NCI-H526 (cell line): Measurements from ENCODE around the gene DDX49.
"Not testable (repeated sequence)": the region's sequence is repeated elsewhere in the genome, so short reads cannot be mapped to it uniquely, and the experiment has no call there.

Source experiments
- DNase-seq, 2 experiments: peaks; one replicate each; lab custom pipeline; 2025; lab: John Stamatoyannopoulos, UW

Gene DDX49

DNA sequence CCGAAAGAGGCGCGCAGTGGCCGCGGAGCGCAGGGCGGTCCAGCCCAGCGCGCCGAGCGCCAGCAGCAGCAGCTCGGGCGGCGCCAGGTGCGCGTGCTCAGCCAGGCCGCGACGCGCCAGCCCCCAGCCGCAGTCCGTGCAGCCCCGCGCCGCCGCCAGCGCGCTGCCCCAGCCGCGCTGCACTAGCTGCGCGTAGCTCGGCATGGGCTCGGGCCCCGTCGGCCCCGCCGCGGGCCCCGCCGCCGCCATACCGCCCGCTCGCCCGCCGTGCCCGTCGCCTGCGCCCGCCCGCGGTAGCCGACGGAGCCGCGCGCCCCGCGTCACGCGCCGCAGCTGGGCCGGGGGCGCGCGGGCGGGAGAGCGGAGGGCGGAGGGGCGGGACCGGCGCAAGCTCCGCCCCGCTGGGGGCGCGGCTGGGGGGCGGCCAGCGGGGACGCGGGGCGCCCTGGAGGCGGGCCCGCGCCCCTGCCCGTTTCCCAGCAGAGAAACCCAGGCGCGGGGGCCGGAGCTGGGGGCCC, 23.6 kb upstream of the DDX49 start, which contains the start of gene CERS1:
CERS1 (minus strand) TSS at position 335 of the 518 bp plus-strand sequence; CDS start at position 249, 86 bp downstream.
- peak in 1 of 2 experiments; percentile 58 for DNase-seq

DNA sequence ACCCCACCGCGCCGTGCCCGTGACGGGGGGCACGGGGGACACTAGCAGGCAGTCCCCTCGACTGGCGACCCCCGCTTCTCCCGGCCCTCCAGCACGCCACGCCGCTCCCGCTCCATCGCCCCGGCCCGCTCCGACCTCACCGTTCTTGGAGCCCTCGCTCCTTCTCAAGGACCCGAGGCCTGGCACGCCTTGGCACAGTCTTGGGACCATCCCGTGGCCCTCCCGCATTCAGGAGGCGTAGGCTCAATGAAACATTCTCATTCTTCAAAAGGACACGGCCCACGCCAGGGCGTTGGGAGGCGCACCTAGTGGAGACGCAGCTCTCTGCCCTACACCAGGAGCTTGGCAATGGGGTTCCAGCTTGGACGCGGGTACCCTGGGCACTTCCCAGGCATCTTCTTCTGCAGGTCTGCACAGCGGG, 23.1 kb upstream of the DDX49 start:
- peak in 1 of 2 experiments; percentile 31 for DNase-seq

DNA sequence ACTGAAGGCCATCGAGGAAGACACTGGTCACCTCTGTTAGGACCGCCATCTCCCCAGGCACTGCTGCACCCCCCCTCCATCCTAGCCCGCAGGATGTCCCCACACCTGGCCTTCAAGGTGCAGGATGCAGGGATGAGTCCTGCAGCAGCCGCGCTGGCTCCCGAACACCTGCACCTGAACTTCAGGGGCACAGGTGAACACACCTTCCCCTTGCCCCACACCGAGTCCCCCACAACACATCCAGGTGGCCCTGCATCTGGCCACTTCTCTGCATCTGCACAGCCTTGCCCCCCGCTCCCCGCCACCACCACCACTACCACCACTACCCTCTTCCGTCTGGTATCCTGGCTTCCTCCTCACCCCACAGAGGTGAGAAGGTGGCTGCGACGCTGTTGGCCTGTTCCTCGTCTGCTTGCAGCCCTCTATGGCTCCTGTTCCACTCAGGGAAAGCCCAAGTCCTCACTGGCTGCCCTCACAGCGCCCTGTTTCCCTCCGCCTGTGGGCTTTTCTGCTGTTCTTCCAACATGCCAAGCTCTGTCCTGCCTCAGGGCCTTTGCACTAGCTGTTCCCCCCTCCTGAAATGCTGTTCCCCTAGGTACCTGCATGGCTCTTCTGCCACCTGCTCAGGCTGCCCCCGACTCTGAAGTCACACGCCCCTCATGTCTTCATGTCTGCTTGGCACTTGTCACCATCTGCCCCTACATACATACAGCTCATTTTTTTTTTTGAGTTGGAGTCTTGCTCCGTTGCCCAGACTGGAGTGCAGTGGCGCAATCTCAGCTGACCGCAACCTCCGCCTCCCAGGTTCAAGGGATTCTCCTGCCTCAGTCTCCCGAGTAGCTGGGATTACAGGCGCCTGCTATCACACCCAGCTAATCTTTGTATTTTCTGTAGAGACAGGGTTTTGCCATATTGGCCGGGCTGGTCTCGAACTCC, 22.2 kb upstream of the DDX49 start:
- DNase-seq, result no peak

DNA sequence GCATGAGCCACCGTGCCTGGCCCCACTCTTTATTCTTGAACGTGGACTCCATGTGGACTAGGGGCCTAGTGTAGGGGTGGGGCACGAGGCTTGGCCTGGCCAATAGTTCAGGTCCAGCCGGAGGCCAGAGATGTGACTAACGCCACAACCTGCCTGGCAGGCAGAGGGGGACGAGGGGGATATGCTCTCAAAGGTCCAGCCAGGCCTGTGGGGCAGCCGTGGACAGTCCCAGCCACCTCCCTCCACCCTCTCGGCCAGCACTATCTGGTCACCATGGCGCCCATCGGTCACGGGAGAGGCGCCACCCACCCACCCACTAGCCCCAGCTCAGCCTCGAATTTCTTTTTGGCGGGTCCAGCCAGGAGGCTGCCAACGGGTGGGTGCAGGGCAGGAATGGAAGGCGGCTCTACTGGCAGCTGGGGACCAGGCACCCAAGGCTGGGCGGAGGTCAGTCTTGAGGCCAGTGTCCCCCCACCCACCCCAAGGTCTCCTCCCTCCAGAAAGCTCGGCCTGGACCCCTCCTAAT, 21.4 kb upstream of the DDX49 start:
- peak in 1 of 2 experiments; percentile 3 for DNase-seq

DNA sequence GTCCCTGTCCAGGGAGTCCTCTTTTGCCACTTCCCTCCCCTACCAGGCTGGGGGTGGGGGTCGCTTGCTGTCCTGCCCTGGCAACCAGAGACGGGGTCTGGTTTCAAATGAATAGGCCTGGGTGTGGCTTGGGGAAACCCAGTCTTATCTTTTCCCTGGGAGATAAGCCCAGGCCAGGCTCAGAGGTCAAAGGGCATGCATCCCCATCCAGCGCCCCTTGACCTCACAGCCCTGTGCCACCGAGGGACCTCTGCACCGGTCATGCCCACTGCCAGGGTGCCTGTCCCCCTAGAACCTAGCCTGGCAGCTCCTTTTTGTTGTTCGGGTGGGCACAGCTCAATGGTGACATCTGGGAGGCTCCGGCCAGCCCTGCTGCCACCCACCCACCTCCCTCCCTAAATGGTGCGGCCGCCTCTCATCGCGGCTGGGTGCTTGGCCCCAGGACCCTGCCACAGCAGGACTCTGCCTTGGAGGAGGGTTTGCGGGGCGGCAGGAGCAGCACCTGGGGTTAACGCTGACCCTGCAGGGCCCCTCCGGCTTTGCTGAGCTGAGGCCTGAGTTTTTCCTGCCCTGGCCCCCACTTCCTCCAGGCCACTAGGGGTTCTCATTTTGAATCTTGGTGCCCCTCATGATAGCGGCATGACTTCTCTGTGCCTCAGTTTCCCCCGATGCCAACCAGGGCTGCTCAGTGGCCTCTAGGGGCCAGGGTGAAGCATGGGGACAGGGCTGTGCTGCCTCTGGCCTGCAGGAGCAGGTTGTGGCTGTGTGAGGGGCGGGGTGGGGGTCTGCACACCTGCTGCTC, 20.7 kb upstream of the DDX49 start:
- DNase-seq, result no peak

DNA sequence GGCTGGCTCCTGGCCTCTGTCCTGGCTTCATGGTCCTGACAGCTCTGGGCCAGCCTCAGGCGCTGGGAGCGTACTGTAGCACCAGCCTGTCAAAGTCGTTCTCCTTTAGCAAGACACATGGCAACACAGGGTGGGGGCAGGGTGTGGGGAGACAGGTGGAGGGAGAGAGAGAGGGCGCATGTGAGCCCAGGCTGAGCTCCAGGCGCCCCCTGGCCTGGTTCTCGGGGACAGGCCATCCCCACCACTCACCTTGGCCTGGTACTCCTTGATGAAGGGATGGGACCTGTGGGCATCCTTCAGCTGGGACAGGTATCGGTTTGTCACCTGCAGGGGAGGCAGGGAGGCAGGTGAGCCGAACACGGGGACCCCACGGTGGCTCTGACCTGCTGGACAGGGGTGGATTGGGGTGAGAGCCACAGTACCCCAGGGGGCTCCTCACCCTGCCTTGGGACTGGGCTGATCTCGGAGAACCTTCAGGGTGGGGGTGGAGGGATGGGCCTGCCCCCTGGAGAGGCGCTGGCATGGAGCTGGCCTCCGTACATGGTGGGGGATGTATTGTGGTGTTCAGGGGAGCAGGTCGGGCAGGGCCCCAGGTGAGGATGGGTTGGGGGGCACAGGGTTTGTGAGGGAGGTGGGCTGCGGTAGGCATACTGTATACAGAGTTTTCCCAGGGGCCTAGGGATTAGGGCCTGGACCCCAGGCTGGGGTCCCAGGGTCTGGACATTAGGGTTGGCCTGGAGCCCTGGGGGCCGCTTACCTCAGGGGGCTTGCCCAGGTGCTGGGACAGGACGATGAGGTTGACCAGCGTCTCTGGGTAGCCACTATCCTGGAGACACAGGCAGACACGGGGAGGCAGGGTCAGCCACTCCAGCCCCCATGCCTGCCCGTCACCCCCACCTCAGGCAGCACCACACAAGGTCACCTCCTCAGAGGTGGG, 19.6 kb upstream of the DDX49 start:
- DNase-seq, result no peak

DNA sequence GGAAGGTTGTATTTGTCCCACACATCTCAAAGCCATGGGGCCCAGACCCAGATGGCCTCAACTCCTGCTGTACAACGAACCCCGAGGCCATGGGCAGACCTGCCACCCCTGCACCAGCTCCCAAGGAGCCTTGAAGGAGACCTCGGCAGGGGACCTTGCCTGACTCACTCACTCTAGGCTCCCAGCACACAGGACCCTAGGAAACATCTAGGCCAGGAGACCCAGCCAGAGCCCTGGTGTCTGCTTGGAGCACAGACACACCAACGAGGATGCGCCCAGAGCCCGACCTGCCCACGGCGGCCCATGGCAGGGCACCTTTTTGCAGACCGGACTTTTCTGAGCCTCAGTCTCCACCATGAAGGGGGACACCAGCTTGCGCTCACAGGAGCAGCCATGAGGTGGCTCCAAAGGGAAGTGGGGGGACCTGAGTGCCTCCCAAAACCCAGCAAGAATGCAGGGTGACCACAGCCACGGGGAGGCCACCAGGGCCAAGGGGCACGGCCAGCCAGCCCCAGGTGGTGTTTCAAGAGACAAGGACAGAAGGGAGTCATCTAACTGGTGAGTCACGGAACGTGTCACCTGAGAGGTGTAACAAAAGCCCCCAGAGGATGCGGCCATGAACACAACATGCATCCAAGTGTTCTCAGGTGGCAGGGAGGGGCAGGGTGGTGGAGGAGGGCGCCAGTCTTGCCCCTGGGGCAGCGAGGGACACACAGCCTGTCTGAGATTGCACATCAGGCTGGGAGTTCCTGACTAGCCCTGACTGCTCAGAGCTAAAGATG, 18.6 kb upstream of the DDX49 start:
- no peak for DNase-seq

DNA sequence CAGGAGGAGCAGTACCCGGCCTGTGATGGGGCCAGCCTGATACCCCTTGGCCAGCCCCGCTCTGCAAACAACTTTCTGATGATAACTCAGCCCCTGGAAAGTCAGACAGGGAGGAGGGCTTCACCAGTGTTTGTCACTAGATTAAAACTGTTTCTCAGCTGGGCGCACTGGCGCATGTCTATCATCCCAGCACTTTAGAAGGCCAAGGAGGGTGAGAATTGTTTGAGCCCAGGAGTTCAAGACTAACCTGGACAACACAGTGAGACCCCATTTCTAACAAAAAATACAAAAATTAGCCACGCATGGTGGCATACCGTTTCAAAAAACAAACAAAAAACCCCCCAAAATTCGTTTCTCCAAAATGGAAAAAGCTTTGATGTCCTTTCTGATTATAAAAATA, 18.0 kb upstream of the DDX49 start:
- DNase-seq, result no peak

DNA sequence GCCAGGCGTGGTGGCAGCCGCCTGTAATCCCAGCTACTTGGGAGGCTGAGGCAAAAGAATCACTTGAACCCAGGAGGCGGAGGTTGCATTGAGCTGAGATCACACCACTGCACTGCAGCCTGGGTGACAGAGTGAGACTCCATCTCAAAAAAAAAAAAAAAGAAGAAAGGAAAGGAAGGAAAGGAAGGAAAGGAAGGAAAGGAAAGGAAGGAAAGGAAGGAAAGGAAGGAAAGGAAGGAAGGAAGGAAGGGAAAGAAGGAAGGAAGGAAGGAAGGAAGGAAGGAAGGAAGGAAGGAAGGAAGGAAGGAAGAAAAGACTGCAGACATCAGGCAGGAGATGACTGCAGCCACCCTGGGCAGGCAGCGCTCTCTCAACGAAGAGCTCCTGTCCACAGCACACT, 17.0 kb upstream of the DDX49 start:
- not testable (repeated sequence) for DNase-seq

DNA sequence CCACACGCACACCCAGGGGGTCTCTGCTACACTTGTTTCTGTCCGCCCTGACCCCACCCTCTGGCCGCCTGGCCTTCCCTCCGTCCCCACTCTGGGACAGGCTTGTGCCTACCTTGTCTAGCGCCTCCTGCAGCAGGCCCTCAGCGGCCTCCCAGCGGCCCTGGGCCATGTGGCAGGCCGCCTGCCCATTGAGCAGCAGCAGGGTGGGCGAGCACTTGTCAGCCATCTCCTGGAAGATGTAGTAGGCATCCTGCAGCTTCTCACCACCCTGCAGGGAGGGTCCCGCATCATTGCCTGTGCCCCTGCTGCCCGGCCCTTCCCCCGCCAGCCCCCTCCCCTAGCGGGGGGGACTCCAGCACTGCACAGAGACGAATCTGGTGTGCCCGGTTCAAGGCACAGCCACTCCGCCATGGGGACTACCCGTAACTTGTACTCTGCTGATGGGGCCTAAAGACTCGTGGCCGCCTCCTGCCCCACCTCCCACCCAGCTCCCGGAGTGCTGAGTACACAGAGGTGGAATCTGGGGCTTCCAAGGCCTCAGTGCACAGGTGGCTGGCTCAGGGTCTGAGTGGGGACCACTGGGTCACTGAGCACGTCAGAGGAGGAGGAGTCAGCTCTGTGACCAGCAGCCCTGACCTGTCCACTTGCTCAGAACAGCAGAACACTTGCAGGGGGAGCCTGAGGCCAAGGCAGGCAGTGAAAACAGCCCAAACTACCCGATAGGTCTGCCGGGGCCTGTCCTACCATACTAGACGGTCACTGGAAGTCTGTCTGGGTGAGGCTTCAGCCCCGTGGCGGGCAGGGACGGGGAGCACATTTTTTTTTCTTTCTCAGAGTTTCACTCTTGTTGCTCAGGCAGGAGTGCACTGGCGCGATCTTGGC, 16.1 kb upstream of the DDX49 start:
- DNase-seq, result no peak

DNA sequence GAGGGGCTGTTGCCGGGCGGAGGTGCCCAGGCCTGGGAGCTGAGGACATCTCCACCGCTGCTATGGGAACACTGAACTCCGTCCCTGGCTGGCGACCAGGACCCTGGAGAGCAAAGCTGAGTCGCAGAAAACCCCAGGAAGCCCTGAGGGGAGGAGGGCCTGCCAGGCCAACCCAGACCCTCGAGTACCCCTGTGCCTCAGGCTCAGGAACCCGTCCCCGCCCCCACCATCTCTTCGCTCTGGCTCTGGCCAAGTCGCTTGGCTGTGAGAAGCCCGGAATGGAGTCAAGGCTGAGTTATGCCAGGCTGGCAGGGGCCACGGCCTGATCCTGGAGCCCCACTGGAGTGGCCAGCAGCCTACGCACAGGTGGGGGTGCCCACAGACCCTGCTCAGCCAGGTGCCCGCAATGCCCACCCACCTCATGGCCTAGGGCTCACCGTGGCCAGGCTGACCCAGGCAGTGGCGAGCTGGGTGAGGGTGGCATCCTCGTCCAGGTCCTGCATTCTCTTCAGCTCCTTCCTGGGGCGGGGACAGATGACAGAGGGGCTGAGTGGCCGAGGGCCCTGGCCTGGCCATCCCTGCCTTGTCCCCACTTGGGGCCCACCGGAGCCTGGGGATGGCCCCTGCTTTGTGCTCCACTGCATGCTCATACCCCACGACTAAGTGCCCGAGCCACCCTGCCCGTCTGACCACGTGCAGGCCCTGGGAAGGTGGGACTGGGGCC, 15.0 kb upstream of the DDX49 start:
- no peak for DNase-seq

DNA sequence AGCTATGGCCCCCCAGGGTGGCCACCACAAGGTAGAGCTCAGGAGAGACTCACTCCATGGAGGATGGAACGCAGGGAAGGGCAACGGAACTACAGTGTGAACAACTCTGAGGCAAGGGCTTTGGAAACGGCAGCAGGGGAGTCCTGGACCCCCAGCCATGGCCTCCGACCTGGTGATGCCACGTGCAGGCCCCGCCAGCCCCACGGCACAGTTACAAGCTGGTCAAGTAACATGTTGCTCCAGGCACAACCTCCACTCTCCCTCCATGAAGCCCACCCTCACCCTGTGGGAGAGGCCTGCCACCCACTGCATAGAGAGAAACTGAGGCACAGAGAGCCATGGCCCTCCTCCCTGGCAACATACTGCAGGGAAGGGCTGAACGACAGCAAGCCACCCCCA, 14.5 kb upstream of the DDX49 start:
- no peak for DNase-seq

DNA sequence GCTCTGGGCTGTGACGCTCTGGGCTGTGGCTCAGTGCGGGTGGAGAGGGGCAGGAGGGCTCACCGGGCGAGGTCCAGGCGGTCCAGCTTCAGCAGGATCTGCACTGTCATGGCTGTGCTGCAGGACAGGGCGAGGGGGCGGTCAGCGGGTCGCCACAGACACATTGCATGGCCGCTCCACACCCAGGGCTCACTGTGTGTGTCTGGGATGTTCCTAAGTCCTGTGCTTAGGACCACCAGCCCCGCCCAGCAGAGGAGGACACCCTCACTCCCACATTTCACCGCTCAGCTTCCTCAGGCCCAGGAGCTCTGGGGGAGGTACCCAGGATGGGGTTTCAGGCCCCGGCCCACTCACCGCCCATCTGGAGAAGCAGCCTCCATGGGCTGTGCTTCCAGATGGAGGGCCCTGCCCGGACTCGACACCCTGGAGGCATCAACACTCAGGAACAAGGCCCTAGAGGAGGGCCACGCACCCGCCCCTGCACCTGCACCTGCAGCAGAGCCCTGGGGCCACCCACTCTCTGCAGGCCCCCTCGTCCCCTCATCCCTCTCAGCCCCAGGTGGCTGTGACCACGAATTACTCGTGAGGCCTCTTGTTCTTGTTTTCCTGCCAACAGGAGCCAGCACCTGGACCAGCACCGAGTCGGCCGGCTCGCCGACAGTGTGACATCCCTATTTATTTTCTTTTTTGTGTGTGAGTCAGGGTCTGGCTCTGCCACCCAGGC, 13.8 kb upstream of the DDX49 start:
- DNase-seq, result no peak

DNA sequence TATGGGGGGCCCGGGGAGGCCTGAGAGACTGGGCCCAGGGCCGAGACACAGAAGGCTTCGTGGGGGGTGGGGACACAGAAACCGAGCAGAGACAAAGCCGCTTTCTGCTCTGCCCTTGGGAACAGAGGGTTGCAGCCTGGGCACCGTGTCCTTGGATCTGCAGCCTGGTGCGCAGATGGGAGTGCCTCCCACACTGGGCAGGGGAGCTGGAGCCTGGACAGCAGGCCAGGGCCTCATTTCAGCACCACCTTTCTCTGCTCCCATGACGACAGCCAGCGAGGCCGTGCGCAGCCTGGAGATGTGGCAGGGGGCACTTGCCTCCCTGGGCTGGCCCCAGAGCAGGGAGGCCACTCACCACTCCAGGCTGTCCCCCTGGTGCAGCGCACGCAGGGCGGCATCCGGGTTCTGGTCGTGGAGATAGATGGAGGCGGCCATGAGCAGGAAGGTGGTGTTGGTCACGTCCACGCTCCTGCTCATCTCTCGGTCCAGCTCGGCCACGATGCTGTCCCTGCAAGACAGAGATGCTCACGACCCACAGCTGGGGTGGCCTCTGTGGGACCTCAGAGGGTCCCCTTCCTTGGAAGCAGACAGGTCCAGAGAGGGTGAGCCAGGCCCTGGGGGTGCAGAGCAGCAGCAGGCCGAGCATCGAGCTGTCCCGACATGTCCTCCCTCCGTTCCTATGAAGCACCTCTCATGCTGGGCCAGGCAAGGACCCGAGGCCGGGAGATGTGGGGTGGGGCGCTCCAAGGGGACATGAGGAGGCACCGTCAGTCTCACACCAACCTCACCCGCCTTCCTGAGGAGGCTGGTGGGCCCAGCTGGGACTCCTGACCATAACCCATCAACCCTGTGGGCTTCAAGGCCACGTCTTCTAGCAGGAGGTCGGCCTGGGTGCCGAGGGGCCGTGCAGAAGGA, 12.7 kb upstream of the DDX49 start:
- no peak for DNase-seq

DNA sequence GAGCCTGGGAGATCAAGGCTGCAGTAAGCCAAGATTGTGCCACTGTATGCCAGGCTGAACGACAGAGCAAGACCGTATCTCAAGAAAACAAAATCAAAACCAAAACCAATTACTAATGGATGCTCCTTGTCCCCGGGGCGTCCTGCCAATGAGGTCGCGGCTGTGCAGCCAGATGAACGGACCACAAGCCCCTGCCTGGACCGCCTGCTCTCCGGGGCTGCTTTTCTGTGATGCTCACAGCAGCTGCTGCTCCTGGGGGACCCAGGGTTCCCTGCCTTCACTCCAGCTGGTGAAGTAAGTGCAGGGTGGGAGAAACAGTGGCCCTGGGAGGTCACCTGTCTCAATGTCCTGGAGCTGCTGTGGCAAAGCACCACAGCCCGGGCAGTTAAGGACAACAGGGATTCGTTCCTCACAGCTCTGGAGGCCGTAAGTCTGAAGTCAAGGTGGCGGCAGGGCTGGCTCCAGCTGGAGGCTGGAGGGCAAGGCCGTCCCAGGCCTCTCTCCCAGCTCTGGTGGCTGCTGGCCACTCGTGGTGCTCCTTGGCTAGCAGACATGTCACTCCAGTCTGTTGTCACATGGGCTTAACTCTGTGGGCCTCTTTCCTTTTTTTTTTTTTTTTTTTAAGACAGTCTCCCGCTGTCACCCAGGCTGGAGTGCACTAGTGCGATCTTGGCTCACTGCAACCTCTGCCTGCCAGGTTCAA, 10.4 kb upstream of the DDX49 start:
- DNase-seq, result no peak

DNA sequence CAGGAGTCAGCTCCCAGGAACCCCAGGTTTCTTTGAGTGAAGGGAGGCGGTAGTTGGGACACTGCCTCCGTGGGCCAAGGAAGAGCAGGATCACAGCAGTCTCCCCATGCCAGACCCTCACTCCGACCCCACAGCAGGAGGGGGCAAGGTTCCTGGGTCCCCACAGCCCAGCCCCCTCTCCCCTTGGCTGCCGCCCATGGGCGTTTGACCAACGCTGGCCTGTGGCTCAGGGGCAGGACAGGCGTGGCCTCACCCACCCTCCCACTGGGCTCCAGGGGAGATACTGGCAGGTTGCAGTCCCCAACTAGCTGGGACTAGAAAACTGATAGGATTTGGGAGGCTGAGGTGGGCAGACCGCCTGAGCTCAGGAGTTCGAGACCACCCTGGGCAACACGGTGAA, 9.5 kb upstream of the DDX49 start:
- no peak for DNase-seq
